ENCODE measurements around the gene TANGO2. TPM values are rescaled to one million over a fixed set of nuclear protein-coding genes. Genes with fewer than 3 reads are reported as not detected.

TANGO2 gene
- total RNA-seq, 2 donors from 2014 or later, result 34.3 to 40.1 TPM

- no peak for DNase-seq (ENCODE audit: low spot score)
- TF ChIP-seq POLR2AphosphoS5 (IDR thresholded peaks at IDR 0.05) (no peak), CTCF (IDR thresholded peaks at IDR 0.05) (no peak), POLR2A (IDR thresholded peaks at IDR 0.05) (no peak)
- peaks cover 1% of the 10 kb centered on the region for H3K4me1 ChIP-seq (replicated peaks)
- no peak overlapping the region for H3K27ac ChIP-seq
- intact Hi-C loops (cut with DNase I), result no loop called here
- WGBS, result 95% methylated on average over 6 of the region's 7 CpGs
- H3K4me3 ChIP-seq, result no peak overlapping the region
- peaks cover 5 to 7% of the 10 kb centered on the region in 2 donors for H3K36me3 ChIP-seq
- H3K27me3 ChIP-seq (replicated peaks; ENCODE audit: insufficient read depth), result no peaks in the 10 kb centered on the region
- H3K9me3 ChIP-seq, result no peaks in the 10 kb centered on the region
These were observed 40.1 kb upstream of the TANGO2 start for GRCh38 chr22:19980766-19981165.

- WGBS, result 93% methylated on average over 30 of the region's 33 CpGs
- Histone ChIP-seq H3K4me1 (replicated peaks) (peaks cover 4% of the 10 kb centered on the region), H3K4me3 (no peak overlapping the region), H3K9me3 (no peaks in the 10 kb centered on the region), H3K27ac (no peak overlapping the region), H3K36me3 (peaks cover 5 to 7% of the 10 kb centered on the region in 2 donors), H3K27me3 (replicated peaks; ENCODE audit: insufficient read depth) (no peaks in the 10 kb centered on the region)
- no peak for DNase-seq (ENCODE audit: low spot score)
- intact Hi-C loops (cut with DNase I), result no loop called here
- TF ChIP-seq POLR2AphosphoS5 (IDR thresholded peaks at IDR 0.05), result no peak
- TF ChIP-seq CTCF (IDR thresholded peaks at IDR 0.05), result no peak
- TF ChIP-seq POLR2A (IDR thresholded peaks at IDR 0.05), result no peak
These were observed 39.5 kb upstream of the TANGO2 start for GRCh38 chr22:19981171-19981960.

GRCh38 chr22:19981961-19982920 is 38.7 kb upstream of the TANGO2 start:
- Histone ChIP-seq H3K27me3 (replicated peaks; ENCODE audit: insufficient read depth) (no peaks in the 10 kb centered on the region), H3K9me3 (no peaks in the 10 kb centered on the region), H3K36me3 (peaks cover 5 to 7% of the 10 kb centered on the region in 2 donors), H3K4me1 (replicated peaks) (peaks cover 4% of the 10 kb centered on the region), H3K27ac (no peak overlapping the region), H3K4me3 (no peak overlapping the region)
- TF ChIP-seq POLR2A (IDR thresholded peaks at IDR 0.05), result no peak
- no peak for TF ChIP-seq CTCF (IDR thresholded peaks at IDR 0.05)
- no peak for TF ChIP-seq POLR2AphosphoS5 (IDR thresholded peaks at IDR 0.05)
- no peak for DNase-seq (ENCODE audit: low spot score)
- 89% methylated on average over 16 of the region's 16 CpGs for WGBS
- intact Hi-C loops (cut with DNase I), result no loop called here

- Histone ChIP-seq H3K4me1 (replicated peaks) (peaks cover 4% of the 10 kb centered on the region), H3K27me3 (replicated peaks; ENCODE audit: insufficient read depth) (no peaks in the 10 kb centered on the region), H3K36me3 (peaks cover 5 to 7% of the 10 kb centered on the region in 2 donors), H3K4me3 (no peak overlapping the region), H3K27ac (no peak overlapping the region), H3K9me3 (no peaks in the 10 kb centered on the region)
- no peak for DNase-seq (ENCODE audit: low spot score)
- no peak for TF ChIP-seq CTCF (IDR thresholded peaks at IDR 0.05)
- no peak for TF ChIP-seq POLR2AphosphoS5 (IDR thresholded peaks at IDR 0.05)
- no peak for TF ChIP-seq POLR2A (IDR thresholded peaks at IDR 0.05)
- intact Hi-C loops (cut with DNase I), result no loop called here
- WGBS, result 73% methylated on average over 8 of the region's 8 CpGs
These were observed 37.8 kb upstream of the TANGO2 start for GRCh38 chr22:19982991-19983578.
